Fibroblast of skin of left biceps (primary cell): ENCODE data around the gene SCN10A.

Experiments
- DNase-seq, 2 experiments: peaks; one replicate each; pipeline ENCODE4 v3.0.0-alpha.2; 2013; ENCODE audit warnings: low read depth in 2 of 2

SCN10A gene

DNA sequence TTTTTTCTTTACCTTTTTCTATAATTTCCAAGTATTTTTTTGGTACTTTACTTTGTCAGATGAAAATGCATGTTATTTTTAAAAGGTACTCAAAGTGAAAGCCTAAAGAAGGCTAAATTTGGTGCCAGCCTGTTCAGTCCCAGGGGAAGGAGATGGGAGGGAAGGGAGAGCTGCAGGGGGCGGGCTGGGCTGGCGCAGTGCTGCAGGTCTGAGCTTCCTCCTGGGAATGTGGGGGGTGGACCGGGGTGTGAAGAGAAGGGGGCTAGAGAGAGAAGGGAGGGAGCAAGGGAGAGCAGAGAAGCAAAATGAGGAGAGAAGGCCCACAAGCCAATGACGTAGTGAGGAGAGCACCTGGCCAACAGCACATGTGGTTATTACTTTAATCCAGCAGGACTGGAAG, 95.6 kb downstream of the SCN10A start:
- DNase-seq = no peak

DNA sequence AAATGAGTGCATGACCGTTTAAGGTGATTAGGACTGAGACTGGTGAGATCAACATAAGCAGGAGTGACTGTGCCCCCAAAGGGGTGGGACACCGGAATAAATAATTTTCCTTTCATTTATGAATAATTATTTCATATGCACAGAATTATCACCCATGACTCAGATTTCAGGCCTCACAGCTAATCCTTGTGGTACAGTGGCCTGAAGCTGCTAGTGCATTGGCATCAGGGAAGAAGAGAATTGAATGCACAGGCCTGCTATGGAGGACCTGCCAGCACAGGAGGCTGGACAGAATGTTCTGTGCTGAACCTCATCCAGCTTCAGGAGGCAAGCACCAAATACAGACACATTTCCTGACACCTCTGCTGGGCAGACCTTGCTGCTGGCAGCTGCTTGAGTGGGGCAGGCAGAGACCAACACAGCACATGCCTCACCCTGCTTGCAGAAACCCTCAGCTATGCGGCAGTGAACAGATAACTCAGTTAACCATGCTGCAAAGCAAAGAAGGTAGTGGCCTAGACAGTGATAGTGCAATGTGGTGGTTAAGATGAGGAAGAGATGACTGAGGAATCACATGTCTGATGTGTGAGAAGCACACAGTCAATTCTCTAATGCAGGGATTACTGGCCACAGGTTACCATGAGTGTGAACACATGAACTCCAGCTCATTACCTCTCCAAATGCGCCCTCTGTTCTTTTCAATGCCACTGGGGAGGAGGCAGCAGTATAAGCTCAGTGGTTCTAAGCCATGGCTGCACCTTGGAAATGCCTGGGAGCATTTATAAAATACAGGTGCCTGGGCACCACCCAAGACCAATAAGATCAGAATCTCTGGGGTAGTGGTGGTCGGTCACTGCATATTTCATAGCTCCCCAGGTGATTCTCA, 98.4 kb downstream of the SCN10A start:
- DNase-seq = no peak

DNA sequence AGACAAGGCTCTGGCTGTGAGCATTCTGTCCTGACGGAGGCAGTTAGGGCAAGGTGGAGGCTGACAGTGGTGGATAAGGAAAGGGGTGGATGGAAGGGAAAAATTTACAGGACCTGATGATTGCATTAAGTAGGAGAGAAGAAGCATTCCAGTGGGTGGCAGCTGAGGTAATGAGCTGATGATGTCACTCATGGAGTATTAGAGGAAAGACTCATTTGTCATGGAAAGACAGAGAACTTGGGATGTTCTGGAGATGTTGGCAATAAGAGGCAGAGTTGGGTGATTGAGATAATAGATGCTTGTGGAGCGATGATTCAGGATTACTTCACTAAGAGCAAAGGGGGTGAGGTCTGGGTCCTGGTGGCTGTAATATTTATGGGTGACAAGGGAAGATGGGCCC, 102.9 kb downstream of the SCN10A start:
- DNase-seq = no peak

DNA sequence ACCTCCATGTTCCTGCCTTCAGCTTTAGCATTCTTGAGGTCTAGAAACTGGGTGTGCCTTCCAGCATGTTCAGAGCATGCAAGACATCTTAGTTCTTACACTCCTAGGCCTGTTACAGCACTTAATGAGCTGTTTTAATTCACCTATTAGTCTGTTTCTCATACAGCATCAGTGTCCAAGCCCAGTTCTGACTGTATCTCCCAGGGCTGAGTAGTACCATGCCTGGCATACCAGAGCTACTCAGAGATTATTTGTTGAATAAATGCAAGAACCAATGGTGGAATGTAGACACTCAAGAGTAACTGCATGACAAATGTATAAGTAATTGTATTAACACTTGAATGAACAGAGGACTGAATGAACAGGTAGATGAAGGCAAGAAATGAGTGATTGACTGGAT, 104.7 kb downstream of the SCN10A start:
- no peak for DNase-seq

DNA sequence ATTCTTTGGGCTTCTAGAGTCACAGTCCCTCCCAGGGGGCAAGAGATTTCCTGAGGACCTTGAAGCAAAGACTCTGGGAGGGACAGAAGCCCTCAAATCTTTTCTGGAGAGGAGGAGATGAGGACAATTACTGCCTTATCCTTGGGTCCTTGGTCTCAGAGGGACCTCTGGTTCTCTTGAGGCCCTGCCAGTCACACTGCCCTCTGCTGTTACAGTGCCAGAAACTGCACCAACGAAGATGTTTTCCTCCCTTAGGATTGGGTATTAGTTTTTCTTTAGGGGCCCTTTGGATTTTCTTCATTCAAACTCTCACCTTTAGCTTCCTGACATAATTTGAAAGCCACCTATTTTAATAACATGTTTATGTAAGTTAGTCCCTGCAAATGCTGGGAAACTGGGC, 108.3 kb downstream of the SCN10A start:
- DNase-seq = no peak

DNA sequence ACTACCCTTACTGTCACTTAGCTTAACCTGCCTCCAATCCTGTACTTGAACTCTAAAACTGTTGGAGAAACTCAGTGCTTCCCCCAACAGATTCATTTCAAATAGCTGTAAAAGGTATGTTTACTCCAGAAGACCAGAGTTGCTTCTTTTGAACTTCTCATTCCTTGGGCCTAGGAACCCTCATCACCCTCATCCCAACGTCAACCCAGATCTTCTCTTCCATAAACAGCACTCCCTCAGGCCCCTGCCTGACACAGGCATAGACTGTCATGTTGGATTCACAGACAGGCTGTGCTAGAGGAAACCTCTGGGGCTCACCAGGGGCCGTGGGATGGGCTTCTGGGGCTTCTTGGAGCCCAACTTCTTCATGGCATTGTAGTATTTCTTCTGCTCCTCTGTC, 109.1 kb downstream of the SCN10A start:
- no peak for DNase-seq

DNA sequence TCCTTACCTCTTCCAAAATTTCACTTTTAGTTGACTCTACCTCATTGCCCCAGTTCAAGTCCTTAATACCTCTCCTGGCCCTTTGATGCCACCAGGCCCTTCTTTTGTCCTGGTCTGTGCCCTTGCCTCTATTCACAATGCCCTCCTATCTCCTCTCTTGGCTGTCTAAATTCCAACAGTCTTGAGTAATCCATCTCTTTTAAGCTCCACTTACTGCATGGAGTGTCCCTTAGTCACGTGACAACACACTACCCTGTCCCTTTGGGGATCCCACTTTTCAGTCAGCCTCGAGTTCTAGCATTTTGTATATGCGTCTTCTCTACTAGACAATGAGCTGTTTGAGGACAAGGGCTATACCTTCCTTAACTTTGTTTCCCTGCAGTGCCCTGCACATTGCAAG, 113.8 kb downstream of the SCN10A start:
- DNase-seq = no peak

DNA sequence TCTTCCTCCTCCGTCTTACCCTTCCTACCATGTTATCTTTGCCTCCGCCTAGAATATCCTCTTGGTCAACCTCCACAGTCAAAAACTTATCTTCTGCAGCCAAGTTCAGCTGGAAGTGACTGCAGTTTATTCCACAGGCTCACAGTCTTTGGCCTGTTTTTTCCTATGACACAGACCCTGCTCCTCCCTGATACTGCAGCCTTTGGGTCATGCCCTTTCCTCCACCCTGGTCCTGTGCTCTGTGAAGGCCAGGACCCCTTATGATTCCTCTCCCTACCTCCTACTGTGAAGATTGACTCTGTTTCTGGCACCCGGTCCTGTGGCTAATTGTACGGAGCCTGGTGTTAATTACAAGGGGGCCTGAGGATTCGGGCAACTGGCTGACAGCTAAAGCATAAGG, 117.3 kb downstream of the SCN10A start:
- no peak for DNase-seq

DNA sequence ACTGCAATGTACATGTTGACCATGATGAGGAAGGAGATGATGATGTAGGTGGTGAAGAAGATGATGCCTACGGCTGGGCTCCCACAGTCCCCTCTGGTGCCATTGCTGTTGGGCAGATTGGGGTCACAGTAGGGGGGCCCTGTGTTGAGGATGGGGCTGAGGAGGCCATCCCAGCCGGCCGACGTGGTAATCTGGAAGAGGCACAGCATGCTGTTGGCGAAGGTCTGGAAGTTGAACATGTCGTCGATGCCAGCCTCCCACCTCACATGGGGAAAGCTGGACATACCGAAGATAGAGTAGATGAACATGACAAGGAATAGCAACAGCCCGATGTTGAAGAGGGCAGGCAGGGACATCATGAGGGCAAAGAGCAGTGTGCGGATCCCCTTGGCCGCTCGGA, 118.0 kb downstream of the SCN10A start:
- no peak for DNase-seq

DNA sequence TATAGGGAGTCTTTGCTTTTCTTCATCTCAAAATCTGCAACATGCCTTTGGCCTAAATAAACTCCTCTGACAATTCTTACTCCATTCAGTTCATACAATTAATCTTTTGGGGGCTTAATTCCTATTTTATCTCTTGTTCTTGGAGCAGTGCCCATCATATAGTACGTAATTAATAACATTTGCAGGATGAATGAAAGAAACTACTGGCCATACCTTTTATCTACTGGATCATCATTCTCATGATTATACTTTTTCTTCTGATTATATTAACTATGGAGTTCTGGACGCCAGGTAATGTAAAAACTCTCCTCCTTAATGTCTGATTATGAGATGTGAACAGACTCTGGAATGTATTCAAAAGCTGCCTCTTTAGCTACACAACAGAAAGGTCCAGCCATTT, 120.0 kb downstream of the SCN10A start:
- DNase-seq = no peak

DNA sequence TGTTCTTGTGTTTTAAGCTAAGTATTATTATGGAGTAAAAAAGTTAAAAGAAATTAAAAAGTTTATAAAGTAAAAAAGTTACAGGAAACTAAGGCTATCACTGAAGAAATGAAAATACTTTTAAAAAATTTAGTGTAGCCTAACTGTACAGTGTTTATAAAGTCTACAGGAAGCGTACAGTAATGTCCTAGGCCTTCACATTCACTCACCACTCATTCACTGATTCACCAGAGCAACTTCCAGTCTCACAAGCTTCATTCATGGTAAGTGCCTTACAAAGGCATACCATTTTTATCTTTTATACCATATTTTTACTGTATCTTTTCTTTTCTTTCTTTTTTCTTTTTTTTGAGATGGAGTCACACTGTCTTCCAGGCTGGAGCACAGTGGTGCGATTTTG, 125.8 kb downstream of the SCN10A start:
- DNase-seq = no peak

DNA sequence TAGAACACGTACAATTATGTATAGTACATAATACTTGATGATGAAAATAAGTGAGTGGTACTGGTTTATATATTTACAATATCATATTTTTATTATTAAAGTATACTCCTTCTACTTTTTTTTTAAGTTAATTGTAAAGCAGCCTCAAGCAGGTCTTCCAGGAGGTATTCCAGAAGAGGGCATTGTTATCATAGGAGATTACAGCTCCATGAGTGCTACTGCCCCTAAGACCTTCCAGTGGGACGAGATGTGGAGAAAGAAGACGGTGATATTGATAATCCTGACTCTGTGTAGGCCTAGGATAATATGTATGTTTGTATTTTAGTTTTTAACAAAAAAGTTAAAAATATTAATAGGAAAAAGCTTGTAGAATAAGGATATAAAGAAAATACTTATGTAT, 126.2 kb downstream of the SCN10A start:
- DNase-seq = no peak

DNA sequence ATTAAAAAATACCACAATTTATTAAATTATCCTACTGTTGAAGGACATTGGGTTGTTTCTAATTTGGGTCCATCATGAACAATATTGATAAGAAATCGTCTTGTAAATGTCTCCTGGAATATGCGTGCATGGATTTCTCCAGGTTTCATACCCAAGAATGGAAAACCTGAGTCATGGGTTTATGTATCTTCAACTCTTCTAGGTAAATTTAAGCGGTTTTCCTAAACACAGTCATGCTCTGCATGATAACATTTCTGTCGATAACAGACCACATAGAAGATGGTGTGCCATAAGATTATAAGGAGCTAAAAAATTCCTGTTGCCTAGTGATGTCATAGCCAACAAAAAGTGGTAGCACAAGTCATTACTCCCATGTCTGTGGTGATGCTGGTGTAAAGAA, 126.7 kb downstream of the SCN10A start:
- no peak for DNase-seq

DNA sequence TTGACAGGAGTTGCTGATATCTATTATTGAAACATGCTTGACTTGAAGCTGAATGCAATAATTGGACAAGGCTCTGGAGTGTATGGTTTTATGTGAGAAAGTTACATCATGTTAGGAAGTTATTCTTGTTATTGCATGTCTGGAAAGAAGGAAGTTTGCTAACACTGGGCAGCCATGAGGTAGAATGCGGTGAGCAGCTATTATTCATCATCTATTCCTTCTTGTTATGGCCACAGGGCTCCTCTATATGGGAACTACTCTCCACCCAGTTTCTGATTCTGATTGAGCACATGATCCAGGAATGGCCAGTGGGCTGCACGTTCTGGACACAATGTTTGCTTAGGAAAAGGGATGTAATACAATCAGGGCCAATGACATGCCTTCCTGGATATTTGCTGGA, 128.7 kb downstream of the SCN10A start:
- no peak for DNase-seq

DNA sequence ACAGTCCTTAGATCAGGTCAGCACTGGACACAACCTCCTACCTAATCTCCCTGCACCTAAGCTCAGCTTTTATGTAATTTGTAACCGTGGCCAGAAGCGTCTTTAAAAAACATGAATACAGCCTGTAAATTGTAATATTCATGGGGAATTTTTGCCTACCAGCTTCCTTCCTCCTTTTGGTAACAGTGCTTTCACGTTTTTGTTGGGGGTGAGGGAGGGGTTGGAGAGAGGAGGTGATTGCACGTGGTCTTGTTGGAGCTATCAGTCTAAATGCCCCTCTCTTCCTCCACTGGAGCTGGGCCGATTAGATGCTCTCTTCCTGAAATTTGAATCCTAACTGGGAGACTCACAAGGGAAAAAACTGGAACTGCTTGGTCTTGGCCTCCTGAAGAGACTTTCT, 131.5 kb downstream of the SCN10A start:
- no peak for DNase-seq

DNA sequence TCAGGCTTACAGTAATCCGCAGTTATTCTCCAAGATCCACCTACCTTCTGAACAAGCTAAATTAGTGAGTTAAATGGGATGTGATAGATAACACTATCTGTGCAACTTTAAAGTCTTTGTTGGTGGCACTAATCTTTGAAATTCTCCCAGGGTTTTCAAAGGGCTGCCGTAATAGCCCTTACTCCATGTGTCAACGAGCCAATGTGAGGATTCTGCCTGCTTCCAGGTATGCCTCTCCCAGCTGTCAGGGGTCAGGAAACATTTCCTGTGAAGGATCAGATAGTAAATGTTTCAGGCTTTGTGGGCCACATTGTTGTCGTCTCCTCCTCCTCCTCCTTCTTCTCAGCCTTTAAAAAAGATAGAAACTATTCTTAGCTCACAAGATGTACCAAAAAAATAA, 146.3 kb downstream of the SCN10A start:
- DNase-seq = no peak

DNA sequence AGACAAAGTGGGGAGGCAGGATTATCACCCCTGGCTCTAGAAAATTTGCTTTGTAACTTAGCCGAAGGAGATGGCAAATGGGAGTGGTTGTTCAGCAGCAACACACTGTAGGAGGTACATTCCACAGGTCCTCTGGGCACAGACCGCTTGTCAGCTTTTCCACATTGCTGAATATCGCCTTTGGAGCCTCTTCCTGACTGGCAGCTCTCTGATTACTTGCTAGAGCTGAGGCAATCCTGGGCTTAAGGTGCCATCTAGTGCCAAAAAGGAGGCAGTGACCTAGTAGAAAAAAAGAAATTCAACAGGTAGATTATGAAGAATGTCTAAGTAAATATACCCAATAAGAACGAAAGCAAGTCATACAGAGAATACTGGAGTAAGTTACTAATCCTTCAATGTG, 153.5 kb downstream of the SCN10A start:
- no peak for DNase-seq

DNA sequence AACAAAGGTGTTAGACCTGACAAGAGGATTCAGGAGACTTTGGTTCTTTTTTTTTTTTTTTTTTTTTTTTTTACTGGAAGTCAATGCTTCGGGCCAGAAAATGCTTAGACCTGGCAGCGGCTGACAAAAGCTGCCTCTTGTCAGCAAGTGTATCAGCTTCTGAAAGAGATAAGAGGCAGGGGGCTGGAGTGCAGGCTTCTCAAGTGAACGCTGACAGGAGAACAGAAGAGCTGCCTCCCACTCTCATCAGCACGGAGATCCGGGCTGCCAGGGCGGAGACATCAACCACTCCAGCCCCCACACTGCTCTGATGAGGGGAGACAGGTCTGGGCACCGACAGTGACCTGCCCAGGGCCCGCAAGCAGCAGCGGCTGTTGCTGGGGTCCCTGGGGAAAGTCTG, 157.2 kb downstream of the SCN10A start:
- no peak for DNase-seq

DNA sequence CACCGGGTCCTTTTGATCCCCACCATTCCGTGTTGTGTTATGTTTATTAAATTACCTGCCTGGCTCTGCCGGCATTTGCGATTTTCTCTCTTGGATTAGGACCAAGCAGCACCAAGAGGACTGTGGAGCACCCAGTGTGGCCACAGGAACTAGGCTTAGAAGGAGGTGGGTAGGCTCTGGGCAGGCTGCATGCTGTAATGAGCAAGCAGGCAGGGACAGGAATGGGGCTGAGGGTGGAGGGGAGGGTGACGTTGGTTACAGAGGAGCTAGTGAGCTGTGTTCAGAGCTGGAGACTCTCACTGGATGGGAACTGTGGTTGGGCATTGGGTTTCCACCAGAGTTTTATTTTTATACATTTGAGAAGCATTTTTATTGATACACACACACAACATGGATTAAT, 158.6 kb downstream of the SCN10A start:
- DNase-seq = no peak

DNA sequence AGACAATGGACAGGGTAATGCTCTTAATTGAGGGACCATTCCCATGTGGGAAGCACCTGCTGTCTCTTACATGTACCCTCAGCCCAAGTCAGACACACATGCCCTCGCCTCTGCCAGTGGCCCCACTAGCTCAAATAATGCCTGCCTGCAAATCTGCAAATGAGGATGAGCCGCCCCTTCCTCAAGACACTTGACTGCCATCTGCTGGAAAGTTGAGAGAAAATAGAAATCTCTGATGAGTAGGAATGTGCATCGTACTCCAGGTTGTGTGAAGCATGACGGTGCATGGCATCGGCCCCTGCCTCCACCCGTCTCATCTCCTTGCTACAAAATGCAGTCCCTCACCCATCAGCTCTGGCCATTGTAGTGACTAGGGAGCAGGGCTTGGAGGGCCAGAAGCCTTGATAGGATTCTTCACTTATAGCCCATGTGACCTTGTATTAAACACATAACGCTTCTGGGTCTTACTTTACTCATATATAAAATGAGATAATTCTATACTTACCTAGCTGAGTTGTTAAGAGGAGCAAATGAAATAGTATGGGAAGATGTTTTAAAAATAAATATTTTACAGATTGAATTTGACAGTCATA, 160.2 kb downstream of the SCN10A start:
- DNase-seq = no peak

DNA sequence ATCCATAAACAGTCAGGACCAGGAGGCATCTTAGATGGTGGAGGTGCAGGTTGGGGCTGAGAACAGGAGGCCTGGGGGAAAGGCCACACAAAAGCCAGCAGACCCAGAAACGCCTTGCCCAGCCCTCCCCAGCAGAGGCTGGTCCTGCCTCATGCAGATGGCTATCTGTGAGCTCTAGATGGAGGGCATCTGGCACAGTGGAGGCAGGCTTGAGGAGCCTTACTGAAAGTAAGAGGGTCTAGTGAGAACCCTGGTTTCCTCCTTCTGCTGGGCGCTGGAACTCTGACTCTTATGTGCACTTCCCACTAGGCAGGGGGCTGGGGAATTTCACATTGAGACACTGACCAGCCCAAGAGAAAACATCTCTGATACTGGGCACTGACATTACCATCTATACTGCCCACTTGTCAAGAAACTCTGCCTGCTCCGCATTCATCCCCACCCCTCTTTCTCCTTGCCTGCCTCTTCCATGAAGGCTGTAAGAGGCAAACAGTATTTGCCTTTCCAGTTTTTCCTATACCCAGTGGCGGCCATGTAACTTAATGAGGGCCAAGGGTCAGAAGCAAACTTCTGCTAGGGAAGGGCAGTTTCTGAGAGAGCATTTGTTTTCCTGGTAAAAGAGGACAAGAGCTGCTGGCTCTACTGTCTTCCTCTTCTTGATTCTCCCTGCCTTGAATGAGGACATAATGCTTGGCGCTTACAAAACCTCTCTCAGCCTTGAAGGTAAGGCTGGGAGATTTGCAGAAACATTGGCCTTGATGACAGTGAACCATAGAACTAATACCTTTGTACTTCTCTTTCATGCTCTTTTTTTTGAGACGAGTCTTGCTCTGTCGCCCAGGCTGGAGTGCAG, 162.1 kb downstream of the SCN10A start:
- no peak for DNase-seq

DNA sequence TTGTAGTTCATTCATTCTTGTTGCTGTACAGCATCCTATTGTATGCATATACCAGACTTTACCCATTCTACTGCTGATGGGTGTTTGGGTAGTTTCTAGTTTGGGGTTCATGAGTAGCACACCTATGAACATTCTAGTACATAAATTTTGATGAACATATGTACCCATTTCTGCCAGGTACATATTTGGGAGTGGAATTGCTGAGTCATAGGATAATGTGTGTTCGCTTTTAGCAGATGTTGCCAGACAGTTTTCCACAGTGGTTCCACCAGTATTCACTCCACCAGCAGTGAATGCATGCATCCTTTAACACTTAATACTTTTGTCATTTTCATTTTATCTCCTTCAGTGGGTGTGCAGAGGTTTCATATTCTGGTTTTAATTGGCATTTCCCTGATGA, 163.1 kb downstream of the SCN10A start:
- no peak for DNase-seq
